ENCODE data around the gene CAT.

GRCh38 chr11:34445956-34446355, 7.2 kb downstream of the CAT start:
- TF ChIP-seq, protein P1, sequence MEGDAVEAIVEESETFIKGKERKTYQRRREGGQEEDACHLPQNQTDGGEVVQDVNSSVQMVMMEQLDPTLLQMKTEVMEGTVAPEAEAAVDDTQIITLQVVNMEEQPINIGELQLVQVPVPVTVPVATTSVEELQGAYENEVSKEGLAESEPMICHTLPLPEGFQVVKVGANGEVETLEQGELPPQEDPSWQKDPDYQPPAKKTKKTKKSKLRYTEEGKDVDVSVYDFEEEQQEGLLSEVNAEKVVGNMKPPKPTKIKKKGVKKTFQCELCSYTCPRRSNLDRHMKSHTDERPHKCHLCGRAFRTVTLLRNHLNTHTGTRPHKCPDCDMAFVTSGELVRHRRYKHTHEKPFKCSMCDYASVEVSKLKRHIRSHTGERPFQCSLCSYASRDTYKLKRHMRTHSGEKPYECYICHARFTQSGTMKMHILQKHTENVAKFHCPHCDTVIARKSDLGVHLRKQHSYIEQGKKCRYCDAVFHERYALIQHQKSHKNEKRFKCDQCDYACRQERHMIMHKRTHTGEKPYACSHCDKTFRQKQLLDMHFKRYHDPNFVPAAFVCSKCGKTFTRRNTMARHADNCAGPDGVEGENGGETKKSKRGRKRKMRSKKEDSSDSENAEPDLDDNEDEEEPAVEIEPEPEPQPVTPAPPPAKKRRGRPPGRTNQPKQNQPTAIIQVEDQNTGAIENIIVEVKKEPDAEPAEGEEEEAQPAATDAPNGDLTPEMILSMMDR (IDR thresholded peaks at IDR 0.05), result no peak
- no peak for TF ChIP-seq POLR2A (IDR thresholded peaks at IDR 0.05)

Data from uterus (tissue), 2 donors.